ENCODE results near the gene ZNF451.

Gene ZNF451

GRCh38 chr6:57097596-57097995 lies 7.6 kb downstream of the ZNF451 start:
- TF ChIP-seq CTCF (IDR thresholded peaks at IDR 0.05; ENCODE audit: insufficient read depth, low read depth, low read length, missing control alignments) = no peak
- no peak for DNase-seq (ENCODE audit: low read depth)

GRCh38 chr6:57102976-57103375 lies 13.0 kb downstream of the ZNF451 start:
- DNase-seq (ENCODE audit: low read depth) = no peak
- no peak for TF ChIP-seq CTCF (IDR thresholded peaks at IDR 0.05; ENCODE audit: insufficient read depth, low read depth, low read length, missing control alignments)

More at GRCh38 chr6:57097596-57097995, 7.6 kb downstream of the ZNF451 start:
- H3K4me3 ChIP-seq (ENCODE audit: low read depth, low read length) = no peak overlapping the region

GRCh38 chr6:57104336-57104735 lies 14.3 kb downstream of the ZNF451 start:
- DNase-seq (ENCODE audit: low read depth) = no peak
- H3K4me3 ChIP-seq (ENCODE audit: low read depth, low read length) = no peak overlapping the region
- no peak for TF ChIP-seq CTCF (IDR thresholded peaks at IDR 0.05; ENCODE audit: insufficient read depth, low read depth, low read length, missing control alignments)

More at GRCh38 chr6:57102976-57103375, 13.0 kb downstream of the ZNF451 start:
- no peak overlapping the region for H3K4me3 ChIP-seq (ENCODE audit: low read depth, low read length)

GRCh38 chr6:57106990-57107389 lies 17.0 kb downstream of the ZNF451 start:
- TF ChIP-seq CTCF (IDR thresholded peaks at IDR 0.05; ENCODE audit: insufficient read depth, low read depth, low read length, missing control alignments) = no peak
- H3K4me3 ChIP-seq (ENCODE audit: low read depth, low read length) = no peak overlapping the region
- no peak for DNase-seq (ENCODE audit: low read depth)

- peak; percentile 41 for DNase-seq (ENCODE audit: low read depth)
- TF ChIP-seq CTCF (IDR thresholded peaks at IDR 0.05; ENCODE audit: insufficient read depth, low read depth, low read length, missing control alignments) = no peak
- no peak overlapping the region for H3K4me3 ChIP-seq (ENCODE audit: low read depth, low read length)
These were observed 18.7 kb downstream of the ZNF451 start for GRCh38 chr6:57108691-57109090.

GRCh38 chr6:57109880-57110279 lies 19.9 kb downstream of the ZNF451 start:
- no peak for DNase-seq (ENCODE audit: low read depth)
- no peak for TF ChIP-seq CTCF (IDR thresholded peaks at IDR 0.05; ENCODE audit: insufficient read depth, low read depth, low read length, missing control alignments)
- H3K4me3 ChIP-seq (ENCODE audit: low read depth, low read length) = no peak overlapping the region

GRCh38 chr6:57113105-57113504 lies 23.1 kb downstream of the ZNF451 start:
- H3K4me3 ChIP-seq (ENCODE audit: low read depth, low read length) = no peak overlapping the region
- no peak for DNase-seq (ENCODE audit: low read depth)
- no peak for TF ChIP-seq CTCF (IDR thresholded peaks at IDR 0.05; ENCODE audit: insufficient read depth, low read depth, low read length, missing control alignments)

Data from GM12865 (cell line).